VCaP (cell line): ENCODE measurements around the gene ZNF615.

Experiments
- H3K27ac ChIP-seq: fragments of 450-650 bp; 2 replicates; pipeline ENCODE4 v1.5.1; 2017
- TF ChIP-seq, protein P1 (sequence below): fragments of 450-650 bp; conservative IDR thresholded peaks from 2 replicates; pipeline ENCODE4 v1.5.1; 2017; ENCODE audit warnings: mild to moderate bottlenecking, moderate library complexity

The ZNF615 gene

DNA sequence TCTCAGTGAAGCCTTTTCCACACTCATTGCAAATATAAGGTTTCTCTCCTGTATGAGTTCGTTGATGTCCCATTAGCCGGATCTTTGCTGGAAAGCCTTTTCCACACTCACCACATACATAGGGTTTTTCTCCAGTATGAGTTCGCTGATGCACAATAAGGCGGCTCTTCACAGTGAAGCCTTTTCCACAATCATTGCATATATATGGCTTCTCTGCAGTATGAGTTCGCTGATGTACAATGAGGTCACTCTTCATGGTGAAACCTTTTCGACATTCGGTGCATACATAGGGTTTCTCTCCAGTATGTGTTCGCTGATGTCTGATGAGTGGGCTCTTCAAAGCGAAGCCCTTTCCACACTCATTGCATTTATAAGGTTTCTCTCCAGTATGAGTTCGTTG is 14.6 kb downstream of the ZNF615 start:
- no peak overlapping the region for H3K27ac ChIP-seq
- TF ChIP-seq, protein P1, sequence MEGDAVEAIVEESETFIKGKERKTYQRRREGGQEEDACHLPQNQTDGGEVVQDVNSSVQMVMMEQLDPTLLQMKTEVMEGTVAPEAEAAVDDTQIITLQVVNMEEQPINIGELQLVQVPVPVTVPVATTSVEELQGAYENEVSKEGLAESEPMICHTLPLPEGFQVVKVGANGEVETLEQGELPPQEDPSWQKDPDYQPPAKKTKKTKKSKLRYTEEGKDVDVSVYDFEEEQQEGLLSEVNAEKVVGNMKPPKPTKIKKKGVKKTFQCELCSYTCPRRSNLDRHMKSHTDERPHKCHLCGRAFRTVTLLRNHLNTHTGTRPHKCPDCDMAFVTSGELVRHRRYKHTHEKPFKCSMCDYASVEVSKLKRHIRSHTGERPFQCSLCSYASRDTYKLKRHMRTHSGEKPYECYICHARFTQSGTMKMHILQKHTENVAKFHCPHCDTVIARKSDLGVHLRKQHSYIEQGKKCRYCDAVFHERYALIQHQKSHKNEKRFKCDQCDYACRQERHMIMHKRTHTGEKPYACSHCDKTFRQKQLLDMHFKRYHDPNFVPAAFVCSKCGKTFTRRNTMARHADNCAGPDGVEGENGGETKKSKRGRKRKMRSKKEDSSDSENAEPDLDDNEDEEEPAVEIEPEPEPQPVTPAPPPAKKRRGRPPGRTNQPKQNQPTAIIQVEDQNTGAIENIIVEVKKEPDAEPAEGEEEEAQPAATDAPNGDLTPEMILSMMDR = no peak

DNA sequence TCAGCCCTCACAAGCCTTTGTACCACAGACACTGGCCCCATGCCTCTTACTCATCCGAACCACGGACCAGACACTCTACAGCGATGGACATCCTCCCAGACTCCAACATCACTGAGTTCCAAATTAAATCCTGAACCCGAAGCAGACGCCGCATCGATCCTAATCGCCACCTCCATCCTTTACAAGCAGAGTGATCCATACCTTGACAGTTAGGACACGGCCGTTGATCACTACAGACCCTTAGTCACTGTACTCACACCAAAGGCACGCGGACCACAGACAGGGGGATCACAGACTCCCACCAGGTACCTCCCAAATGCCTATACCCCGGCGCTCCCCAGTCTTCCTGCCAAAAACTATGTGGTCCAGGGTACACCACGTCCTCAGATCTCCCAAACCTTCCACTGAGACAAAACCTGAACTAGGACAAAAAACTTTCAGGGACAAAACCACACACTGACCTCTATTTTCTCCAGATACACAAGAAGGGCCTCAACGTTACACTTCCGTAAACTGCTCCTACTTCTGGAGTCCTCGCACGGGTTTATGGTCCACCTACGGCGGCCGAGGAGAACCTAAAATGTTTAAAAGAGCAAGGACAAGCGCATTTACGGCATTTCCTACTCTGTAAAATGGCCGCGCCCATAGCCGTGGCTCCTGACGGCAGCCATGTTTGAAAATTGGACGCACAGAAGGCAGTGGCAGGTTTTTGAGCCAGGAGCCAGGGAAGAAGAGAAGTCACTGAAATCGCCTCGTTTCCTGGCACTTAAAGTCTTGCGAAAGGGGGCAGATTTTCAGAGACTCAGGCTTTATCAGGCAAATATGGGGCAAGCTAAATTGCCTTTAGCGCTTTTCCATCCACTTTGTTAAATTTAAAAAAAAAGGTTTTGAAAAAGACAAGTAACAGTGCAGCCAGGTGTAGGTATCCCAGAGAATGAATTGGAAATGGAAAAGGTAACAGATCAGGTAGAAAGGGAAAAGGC is 21.4 kb downstream of the ZNF615 start, which contains the start of gene ZNF350:
TSS of gene ZNF350 (minus strand) at position 532 of the 983 bp plus-strand sequence. CDS start 12,480 bp downstream, outside the sequence.
- H3K27ac ChIP-seq = peak within 1 kb of the TSS; percentile 99
- TF ChIP-seq, protein P1 = no peak

DNA sequence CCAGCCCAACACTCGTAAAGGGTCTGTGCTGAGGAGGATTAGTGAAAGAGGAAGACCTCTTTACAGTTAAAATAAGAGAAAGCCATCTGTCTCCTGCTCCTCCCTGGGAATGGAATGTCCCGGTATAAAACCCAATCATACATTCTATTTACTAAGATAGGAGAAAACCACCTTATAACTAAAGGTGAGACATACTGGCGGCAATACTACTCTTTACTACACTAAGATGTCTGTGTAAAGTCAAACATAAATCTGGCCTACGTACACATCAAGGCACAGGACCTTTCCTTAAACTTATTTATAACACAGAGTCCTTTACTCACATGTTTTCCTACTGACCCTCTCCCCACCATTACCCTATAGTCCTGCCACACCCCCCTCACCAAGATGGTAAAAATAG is 24.6 kb downstream of the ZNF615 start:
- peak overlapping the region; percentile 99 for H3K27ac ChIP-seq
- TF ChIP-seq, protein P1 = no peak

DNA sequence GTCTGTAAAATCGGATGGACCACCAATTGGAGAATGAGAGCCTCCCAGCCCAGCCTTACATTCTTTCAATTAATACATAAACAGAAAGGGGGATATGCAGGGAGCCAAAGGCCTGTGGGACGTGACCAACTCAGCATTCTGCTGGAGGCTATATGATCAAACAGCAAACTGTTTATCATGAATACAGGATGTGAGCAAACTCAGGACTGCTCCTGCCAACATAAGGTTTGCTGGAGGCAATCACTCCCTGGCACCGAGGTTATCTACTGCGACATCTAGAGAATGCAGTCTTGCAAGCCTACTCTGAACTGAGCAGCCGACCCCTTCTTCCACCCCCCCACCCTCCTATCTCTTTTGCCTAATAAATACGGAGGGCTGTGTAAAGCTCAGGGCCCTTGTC is 27.1 kb downstream of the ZNF615 start:
- H3K27ac ChIP-seq = peak overlapping the region; percentile 99

DNA sequence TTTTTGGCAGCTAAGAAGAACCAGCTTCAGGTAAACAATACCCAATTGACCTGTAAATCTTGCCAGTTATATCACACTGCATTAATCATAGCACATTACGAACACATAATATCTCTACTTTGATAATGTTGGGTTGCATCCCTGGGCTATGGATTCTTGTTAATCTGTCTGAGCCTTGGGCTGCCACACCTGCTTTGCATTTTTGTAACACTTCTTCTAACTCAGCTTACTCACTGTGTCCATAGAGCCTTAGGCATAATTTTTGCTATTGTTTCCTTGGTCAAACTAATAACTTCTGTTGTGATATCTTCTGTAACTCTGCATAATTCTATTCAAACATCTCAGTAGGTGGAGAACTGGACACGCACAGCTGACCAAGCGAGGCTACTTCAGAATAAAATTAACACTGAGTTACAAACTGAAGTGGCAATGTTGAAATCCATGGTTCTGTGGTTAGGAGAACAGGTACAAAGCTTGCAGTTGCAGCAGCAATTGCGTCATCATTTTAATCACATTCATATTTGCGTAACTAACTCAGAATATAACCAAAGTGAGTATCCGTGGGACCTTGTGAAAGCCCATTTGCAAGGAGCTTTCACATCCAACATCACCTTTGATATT is 27.8 kb downstream of the ZNF615 start:
- peak overlapping the region; percentile 99 for H3K27ac ChIP-seq
- TF ChIP-seq, protein P1 = no peak

DNA sequence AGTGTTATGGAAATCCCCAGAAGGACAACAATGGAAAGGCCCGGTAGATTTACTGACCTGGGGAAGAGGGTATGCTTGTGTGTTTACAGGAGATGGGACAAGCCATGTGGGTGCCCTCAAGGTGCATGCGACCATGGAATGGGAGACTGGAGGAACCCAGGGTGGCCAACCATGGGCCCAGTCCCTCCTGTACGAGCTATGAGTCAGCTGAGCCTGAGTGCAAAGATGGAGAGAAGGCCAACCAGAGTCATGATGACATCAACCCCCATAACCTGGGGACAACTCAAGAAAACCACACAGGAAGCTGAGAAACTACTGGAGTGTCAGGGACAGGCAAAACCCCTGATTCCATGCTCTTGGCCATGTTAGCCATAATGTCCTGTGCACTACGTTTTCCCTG is 29.1 kb downstream of the ZNF615 start:
- peak overlapping the region; percentile 99 for H3K27ac ChIP-seq
- TF ChIP-seq, protein P1 = no peak

DNA sequence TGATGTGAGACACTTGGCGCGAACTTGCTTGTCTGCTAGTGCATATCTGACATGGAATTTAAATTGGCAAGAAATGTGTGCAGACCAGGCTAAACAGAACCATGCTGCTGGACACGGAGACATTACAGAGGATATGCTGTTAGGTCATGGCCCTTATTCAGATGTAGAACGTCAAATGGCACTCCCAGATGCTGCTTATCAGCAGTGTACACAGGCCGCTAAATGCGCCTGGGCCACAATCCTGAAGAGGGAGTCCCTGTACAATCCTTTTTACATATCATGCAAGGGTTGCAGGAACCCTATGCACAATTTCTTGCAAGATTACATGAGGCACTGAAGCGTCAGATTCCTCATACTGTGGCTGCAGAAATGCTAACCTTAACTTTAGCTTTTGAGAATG is 30.7 kb downstream of the ZNF615 start:
- H3K27ac ChIP-seq = peak overlapping the region; percentile 99
- TF ChIP-seq, protein P1 = no peak; the same call in 1 of the 2 replicates
